GM12873 (cell line): ENCODE results near the gene ATP6V1B1.

Experiments
- CTCF ChIP-seq: IDR thresholded peaks from 2 replicates; pipeline ENCODE4 v1.5.1; 2012; ENCODE audit warnings: low read depth, mild to moderate bottlenecking, moderate library complexity, low read length, control low read depth; ENCODE audit not compliant: insufficient read depth; ENCODE audit errors: missing control alignments

The ATP6V1B1 gene

GRCh38 chr2:70935468-70936164 lies at the start of gene ATP6V1B1:
Gene ATP6V1B1, plus strand, starts transcription at chr2:70935900. Its CDS starts 55 bp downstream, at chr2:70935955.
- TF ChIP-seq CTCF, result no peak

- no peak for TF ChIP-seq CTCF
Measured at GRCh38 chr2:70886541-70886987, 49.1 kb upstream of the ATP6V1B1 start.

DNA sequence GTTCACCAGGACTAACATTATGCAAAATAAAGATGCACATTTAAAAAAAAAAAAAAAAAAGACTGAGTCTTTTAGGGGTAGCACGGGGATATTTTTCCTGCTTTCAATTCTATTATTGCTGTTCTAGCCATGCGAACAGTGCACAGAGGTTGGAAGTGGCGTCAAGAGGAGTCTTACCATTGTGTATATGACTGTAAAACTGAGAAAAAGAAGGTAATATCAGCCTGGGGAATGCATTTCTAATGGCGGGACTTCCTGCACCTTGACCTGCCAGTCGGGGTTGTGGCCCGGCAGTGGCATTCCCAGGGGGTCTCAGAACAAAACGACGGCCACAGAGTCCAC lies 48.5 kb upstream of the ATP6V1B1 start:
- no peak for TF ChIP-seq CTCF

GRCh38 chr2:70887550-70888246 lies 48.0 kb upstream of the ATP6V1B1 start:
- TF ChIP-seq CTCF, result no peak

- no peak for TF ChIP-seq CTCF
Measured at GRCh38 chr2:70888366-70888922, 47.3 kb upstream of the ATP6V1B1 start.

DNA sequence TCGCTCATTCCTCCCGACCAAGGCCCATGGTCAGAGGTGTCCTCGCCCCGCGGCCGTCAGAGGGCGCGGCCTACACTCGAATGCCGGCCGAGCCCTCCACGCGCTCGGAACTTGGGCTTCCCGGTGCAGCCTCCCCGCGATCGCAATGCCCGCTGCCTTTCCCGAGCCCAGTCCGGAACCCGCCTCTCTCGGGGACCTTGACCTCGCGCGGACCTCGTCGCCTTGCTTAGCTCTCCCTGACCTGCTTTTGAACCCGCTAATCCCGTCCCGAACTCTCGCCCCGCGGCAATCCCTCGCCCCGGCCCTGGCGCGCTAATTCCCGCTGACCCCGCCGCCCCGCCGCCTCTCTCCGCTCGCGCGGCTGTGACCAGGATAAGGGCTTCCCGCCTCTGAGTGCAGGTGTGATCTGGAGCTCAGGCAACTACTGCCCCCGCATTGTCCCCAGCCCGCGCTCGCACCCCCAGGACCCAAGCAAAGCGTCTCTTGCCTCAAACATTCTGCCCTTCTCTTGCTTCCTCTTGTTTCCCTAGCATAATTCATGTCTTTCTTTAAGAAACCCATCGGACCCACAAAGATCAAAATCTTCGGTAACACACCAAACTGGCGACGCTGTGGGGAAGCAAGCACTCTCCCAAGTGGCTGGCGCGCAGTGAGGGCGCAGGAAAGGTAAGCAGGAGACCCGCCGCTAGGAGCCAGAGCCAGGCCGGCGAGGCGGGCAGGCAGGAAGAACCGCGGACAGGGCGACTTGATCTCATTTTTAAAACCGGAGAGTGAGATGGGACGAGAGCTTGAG lies 46.6 kb upstream of the ATP6V1B1 start:
- no peak for TF ChIP-seq CTCF

DNA sequence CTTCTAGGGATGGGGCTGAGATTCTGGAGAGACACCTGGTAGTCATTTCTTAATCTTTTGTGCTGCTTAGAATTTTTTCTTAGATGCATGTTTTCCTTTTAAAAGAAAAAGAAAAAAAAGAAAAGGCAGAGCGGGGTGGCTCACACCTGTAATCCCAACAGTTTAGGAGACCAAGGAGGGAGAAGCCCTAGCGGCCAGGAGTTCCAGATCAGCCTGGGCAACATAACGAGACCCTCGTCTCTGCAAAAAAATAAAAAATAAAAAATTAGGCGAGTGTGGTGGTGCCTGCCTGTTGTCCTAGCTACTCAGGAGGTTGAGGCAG lies 46.0 kb upstream of the ATP6V1B1 start:
- no peak for TF ChIP-seq CTCF
